Activated CD8-positive, alpha-beta memory T cell treated with anti-CD3 and anti-CD28 coated beads, Interleukin-2, amount 50 U/mL, for 48 hours (primary cell): ENCODE data around the gene PIK3C2A.
"Not testable (repeated sequence)": the region's sequence is repeated elsewhere in the genome, so short reads cannot be mapped to it uniquely, and the experiment has no call there.

Source experiments
- DNase-seq: peaks from one replicate; pipeline ENCODE4 v3.0.0-alpha.2; 2020

The PIK3C2A gene, protein sequence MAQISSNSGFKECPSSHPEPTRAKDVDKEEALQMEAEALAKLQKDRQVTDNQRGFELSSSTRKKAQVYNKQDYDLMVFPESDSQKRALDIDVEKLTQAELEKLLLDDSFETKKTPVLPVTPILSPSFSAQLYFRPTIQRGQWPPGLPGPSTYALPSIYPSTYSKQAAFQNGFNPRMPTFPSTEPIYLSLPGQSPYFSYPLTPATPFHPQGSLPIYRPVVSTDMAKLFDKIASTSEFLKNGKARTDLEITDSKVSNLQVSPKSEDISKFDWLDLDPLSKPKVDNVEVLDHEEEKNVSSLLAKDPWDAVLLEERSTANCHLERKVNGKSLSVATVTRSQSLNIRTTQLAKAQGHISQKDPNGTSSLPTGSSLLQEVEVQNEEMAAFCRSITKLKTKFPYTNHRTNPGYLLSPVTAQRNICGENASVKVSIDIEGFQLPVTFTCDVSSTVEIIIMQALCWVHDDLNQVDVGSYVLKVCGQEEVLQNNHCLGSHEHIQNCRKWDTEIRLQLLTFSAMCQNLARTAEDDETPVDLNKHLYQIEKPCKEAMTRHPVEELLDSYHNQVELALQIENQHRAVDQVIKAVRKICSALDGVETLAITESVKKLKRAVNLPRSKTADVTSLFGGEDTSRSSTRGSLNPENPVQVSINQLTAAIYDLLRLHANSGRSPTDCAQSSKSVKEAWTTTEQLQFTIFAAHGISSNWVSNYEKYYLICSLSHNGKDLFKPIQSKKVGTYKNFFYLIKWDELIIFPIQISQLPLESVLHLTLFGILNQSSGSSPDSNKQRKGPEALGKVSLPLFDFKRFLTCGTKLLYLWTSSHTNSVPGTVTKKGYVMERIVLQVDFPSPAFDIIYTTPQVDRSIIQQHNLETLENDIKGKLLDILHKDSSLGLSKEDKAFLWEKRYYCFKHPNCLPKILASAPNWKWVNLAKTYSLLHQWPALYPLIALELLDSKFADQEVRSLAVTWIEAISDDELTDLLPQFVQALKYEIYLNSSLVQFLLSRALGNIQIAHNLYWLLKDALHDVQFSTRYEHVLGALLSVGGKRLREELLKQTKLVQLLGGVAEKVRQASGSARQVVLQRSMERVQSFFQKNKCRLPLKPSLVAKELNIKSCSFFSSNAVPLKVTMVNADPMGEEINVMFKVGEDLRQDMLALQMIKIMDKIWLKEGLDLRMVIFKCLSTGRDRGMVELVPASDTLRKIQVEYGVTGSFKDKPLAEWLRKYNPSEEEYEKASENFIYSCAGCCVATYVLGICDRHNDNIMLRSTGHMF (N-terminal part only)

GRCh38 chr11:17207317-17208256 is at the start of gene PIK3C2A:
TSS of gene PIK3C2A (minus strand) at chr11:17207986. CDS start at chr11:17169741, 38,245 bp downstream.
- DNase-seq = peak; percentile 95

DNA sequence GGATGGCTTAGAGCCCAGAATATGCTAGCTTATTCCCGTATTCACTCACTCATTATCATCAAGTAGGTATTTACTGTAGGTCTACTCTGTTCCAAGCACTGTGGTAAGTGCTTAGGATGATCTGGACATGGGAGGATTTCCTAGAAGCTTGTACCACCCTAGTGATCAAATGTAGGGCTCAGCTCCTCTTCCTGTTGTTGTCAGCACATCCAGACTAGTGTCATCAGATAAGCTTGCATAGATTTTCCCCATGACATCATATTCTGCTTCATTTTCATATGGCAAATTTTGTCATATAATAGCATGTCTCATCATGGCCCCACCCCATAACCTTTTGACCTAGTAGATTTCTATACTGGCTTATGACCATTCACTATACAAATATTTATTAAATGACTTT is 49.4 kb upstream of the PIK3C2A start:
- no peak for DNase-seq

DNA sequence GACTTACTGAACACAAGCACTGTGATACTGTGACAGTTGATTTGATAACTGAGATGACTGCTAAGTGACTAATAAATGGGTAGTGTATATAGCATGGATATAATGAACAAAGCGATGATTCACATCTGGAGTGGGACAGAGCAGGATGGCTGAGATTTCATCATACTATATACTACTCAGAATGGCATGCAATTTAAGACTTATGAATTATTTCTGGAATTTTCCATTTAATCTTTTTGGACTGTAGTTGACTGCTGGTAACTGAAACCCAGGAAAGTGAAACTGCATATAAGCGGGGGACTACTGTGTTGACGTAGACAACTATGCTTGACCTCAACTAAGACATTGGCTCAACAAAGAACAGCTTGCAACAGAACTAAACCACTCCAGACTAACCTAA is 48.7 kb upstream of the PIK3C2A start:
- no peak for DNase-seq

DNA sequence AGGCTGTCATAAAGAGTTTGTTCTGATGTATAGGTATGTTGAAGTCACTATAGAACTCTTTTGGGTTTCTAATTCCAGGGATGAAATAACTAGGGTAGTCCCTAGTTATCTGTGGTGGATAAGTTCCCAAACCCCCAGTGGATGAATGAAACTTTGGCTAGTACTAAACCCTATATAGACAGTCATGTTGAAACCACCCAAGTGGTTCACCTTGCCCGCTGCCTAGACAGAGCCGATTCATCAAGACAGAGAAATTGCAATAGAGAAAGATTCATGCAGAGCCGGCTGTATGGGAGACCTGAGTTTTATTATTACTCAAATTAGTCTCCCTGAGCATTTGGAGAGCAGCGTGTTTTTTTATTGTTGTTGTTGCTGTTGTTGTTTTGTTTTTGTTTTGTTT is 44.9 kb upstream of the PIK3C2A start:
- no peak for DNase-seq

DNA sequence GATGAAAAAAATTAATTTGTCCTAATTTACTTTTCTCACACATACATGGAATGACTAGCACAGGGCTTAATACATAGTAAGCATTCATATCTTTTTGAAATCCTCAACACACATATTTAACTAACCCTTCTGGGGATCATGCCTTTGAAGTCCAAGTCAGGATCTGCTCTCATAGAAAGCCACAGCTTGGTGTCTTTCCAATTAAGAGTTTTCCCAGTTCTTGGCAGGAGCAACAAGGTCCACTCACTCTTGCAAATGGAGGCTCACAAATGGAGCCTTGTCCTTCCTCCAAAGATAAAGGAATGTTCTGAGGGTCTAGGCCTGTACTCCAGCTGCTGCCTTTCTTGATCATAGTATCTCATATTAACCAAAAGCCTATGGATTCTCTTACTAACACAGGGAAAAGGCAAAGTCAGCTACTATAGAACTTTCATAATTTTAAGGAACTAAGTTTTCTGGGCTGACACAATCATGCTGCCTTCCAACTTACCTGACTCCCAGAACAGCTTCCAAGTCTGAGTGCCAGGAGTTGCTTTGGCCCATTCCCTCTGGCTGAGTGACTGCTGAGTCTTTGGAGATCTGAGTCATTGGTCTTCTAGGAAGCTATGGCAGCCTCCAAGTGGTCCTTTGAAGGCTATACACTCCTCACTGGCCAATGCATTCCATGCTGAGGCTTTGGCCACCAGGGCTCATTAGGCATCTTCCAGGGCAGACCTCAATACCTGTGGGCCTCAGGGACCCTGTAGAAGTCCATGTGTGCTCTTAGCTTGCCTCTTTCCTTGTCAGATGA is 43.0 kb upstream of the PIK3C2A start:
- no peak for DNase-seq

GRCh38 chr11:17244046-17244445 is 36.3 kb upstream of the PIK3C2A start:
- DNase-seq = no peak

DNA sequence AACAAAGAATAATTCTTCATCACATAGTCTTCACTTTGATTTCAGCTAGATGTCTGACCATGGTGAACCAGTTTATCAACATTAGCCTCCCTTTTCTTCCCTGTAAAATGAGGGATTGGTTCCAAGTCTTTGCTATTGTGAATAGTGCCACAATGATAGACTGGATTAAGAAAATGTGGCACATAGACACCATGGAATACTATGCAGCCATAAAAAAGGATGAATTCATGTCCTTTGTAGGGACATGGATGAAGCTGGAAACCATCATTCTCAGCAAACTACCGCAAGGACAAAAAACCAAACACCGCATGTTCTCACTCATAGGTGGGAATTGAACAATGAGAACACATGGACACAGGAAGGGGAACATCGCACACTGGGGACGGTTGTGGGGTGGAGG is 35.2 kb upstream of the PIK3C2A start:
- not testable (repeated sequence) for DNase-seq

- DNase-seq = no peak
Observed at GRCh38 chr11:17240780-17241179, 33.0 kb upstream of the PIK3C2A start.

DNA sequence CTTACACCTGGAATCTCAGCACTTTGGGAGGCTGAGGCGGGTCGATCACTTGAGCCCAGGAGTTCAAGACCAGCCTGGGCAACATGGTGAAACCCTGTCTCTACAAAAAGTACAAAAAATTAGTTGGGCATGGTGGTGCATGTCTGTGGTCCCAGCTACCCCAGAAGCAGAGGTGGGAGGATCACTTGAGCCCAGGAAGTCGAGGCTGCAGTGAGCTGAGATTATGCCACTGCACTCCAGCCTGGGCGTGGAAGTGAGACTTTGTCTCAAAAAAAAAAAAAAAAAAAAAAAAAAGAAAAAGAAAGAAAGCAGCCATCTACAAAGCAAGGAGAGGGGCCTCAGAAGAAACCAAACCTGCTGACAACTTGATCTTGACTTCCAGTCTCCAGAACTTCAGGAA is 32.1 kb upstream of the PIK3C2A start:
- not testable (repeated sequence) for DNase-seq

- DNase-seq = no peak
Observed at GRCh38 chr11:17238377-17238776, 30.6 kb upstream of the PIK3C2A start.

DNA sequence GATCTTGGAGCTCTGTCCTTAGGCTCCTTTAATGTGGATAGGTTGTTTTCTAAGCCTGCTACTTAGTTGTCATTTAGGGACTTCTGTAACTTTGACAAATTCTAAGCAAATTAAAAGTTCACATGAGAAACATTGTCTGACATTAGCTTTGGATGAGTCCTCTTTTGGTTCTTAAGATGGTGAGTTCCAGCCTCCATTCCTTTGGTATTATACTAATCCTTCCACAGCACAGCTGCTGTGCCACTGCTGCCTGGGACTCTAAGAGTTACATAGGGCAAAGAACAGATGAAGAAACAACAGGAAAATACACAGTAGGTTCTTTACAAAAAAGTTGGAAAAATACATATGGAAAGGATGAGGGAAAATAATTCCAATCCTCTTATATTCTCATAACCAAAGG is 25.3 kb upstream of the PIK3C2A start:
- DNase-seq = no peak

GRCh38 chr11:17230867-17231851 is 23.4 kb upstream of the PIK3C2A start:
- DNase-seq = no peak

- DNase-seq = no peak
Observed at GRCh38 chr11:17229481-17230152, 21.8 kb upstream of the PIK3C2A start.

- DNase-seq = not testable (repeated sequence)
Observed at GRCh38 chr11:17228186-17228925, 20.6 kb upstream of the PIK3C2A start.

DNA sequence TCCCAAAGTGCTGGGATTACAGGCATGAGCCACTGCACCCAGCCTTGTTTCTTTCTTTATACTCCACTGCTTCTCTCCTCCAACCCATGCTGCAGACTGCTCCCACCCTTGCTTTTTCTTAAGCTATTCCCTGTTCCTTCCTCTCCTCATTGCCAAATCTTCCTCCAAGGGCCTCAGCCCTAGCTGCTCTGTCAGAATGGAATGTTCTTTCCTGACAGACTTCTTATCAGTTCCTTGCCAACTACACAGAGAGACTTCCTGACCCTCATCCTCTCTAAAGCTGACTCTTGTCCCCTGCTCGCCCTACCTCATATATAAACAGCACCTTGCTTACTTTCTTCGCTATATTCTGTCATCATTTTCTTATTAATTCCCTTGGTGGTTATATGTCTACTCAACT is 16.9 kb upstream of the PIK3C2A start:
- DNase-seq = no peak

GRCh38 chr11:17221968-17222367 is 14.2 kb upstream of the PIK3C2A start:
- no peak for DNase-seq

DNA sequence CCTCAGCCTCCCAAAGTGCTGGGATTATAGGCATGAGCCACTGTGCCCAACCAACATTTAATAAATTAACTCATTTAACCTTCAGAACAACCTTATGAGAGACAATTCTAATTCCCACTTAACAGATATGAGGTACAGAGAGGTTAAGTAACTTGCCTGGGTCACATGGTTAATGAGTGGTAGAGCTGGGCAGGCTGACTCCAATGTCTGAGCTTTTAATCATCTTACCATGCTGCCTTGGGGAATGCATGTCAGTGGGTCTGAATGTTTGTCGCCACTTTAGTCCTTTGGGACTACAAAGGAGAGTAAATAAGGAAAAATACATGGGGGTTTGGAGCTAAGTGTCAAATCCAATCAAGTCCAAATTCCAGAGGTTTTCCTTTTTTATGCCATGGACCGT is 11.2 kb upstream of the PIK3C2A start:
- no peak for DNase-seq

DNA sequence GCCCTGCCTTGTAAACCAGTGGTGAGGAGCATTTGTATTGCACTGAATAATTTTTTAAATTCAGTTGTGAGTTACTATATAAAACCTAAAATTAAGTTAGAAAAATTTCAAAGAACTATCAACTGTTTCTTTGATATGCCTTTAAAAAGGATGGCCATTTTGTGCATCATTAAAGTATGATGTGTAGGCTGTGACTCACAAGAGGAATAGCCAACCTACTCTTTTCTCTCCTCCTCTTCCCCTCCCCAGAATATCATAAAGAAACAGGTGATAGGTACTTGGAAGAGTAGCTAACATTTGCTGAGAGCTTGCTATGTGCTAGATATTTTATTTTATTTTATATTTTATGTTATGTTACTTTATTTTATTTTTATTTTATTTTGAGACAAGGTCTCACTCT is 10.6 kb upstream of the PIK3C2A start:
- DNase-seq = no peak

DNA sequence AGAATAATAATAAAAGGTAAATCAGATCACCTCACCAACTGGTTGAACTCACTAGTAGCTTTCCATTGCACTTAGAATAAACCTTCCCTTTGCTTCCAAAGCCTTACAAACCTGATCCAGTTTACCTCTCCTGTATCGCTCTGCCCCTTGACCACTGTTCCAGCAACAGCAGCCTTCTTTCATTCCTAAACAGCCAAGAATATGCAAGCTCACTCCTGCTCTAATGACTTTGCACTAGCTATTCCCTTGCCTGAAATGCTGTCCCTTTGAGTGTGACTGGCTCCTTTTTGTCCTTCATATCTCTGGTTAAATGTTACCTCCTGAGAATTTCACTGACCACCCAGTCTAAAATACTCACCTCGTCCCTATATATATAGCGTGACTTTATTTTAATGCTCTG is 9.6 kb upstream of the PIK3C2A start:
- DNase-seq = no peak
